GM12864 (cell line): ENCODE measurements around the gene DPYSL4.

Experiments used
- DNase-seq: peaks from one replicate; pipeline ENCODE4 v3.0.0-alpha.2; 2011; ENCODE audit warnings: low read depth
- H3K4me3 ChIP-seq: 2 replicates; pipeline ENCODE4 v1.5.1; 2011; ENCODE audit warnings: mild to moderate bottlenecking, low read depth, low read length, control low read depth
- TF ChIP-seq, protein P1 (sequence below): IDR thresholded peaks from 2 replicates; pipeline ENCODE4 v1.5.1; 2011; ENCODE audit warnings: low read depth, mild to moderate bottlenecking, moderate library complexity, low read length, control low read depth, inconsistent platforms; ENCODE audit errors: missing control alignments

Gene DPYSL4

DNA sequence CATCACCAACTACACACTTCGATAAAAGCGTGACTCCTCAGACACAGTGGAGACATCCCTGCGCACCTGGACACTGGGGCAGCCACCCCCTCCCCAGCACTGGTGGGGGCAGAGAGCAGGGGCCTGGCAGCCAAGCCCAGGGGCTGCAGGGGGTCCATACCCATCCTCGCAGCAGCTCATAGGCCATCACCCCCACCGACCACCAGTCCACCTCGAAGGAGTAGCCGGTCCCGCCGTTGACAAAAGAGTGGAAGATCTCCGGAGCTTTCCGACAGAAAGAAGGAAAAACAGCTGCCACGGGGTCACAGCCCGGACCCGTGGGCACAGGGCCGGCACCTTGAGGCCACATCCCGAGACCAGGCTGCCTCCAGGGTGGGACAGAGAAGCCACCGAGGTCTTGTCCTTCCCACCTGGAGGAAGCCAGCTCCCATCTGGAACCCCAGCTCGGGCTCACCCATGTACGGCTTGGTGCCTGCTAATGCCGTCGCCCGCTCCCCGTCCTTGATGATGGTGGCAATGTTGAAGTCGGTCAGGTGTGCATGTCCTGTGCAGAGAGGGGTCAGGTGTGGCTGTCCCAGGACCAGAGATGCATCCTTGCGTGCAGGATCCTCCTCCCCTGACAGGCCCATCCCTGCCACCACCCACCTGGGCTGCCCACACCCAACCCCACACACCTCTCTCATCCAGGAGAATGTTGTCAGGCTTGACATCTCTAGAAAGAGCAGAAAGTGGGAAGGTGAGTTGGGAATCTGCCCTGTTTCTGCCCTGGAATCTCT, 38.5 kb downstream of the DPYSL4 start:
- TF ChIP-seq, protein P1, sequence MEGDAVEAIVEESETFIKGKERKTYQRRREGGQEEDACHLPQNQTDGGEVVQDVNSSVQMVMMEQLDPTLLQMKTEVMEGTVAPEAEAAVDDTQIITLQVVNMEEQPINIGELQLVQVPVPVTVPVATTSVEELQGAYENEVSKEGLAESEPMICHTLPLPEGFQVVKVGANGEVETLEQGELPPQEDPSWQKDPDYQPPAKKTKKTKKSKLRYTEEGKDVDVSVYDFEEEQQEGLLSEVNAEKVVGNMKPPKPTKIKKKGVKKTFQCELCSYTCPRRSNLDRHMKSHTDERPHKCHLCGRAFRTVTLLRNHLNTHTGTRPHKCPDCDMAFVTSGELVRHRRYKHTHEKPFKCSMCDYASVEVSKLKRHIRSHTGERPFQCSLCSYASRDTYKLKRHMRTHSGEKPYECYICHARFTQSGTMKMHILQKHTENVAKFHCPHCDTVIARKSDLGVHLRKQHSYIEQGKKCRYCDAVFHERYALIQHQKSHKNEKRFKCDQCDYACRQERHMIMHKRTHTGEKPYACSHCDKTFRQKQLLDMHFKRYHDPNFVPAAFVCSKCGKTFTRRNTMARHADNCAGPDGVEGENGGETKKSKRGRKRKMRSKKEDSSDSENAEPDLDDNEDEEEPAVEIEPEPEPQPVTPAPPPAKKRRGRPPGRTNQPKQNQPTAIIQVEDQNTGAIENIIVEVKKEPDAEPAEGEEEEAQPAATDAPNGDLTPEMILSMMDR, result no peak
- H3K4me3 ChIP-seq, result no peak overlapping the region
- DNase-seq, result no peak

DNA sequence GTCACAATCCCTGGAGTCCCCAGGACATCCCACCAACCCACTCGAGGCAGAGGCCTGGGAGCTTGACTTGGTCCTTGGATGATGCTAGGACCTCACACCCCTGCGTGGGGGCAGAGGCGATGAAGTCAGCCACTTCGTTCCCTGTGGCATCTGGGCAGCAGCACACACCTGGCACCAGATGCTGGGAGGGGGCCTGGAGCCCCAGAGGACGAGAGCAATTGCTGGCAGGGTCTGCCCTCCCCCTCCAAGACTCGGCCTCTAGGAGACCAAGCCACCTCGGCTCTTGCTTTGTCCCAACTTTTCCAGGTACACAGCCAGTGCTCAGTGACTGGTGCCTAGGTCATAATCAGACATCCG, 39.1 kb downstream of the DPYSL4 start:
- no peak for DNase-seq
- H3K4me3 ChIP-seq, result no peak overlapping the region
- TF ChIP-seq, protein P1, result no peak

DNA sequence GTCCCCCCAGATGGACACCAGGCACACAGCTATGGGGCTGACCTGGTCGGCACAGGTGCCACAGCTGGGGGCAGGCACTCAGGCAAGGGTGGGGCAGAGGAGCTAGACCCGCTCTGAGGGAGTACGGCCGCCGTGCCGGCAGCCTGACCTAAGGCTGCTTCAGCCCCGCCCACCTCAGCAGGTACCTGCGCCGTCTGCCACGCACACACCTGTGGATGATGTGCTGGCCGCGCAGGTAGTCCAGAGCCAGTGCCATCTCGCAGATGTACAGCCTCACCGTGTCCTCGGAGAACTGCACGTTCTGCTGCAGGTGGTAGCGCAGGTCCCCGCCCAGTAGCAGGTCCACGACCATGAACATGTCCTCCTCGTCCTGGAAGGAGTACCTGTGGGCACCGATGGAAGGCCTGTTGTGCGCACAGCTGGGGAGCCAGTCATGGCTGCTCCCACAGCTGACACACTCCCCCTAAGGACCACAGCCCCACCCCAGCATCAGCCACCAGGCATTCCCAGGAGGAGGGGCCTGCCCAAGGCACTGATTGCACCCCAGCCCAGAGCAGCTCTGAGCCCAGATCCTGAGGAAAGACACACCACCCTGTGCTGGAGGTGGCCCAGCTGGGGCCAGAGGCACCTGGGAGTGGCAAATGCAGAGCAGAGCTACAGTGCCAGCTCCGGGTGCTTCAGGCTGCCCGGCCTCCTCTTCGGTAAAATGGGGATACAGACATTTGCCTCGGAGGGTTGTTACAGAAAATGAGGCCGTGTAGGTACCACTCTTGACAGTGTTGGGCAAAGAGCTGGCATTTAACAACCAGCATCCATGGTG, 40.0 kb downstream of the DPYSL4 start:
- no peak for DNase-seq
- TF ChIP-seq, protein P1, result no peak
- H3K4me3 ChIP-seq, result no peak overlapping the region

DNA sequence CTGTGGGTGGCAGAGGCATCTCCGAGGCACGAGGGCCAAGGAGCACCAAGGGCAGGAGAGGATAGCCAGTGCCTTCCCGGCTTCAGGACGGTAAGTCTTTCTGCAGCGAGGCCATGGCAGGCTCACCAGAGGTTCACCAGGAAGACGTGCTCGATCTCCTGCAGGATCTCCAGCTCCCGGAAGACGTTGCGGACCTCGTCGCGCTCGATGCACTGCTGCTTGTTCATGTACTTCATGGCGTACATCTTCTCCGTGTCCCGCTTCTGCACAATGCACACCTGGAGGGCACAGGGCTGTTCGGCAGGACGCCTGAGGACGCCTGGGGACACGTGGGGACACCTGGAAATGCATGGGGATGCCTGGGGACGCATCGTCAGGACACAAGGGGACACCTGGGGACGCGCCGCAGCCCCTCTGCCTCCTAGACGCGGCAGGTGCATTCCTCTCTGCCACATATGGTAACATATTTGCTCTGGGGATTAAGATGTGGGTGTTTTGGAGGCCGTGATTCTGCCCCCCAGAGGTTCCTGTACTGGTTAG, 41.2 kb downstream of the DPYSL4 start:
- TF ChIP-seq, protein P1, result no peak
- H3K4me3 ChIP-seq, result no peak overlapping the region
- DNase-seq, result no peak

DNA sequence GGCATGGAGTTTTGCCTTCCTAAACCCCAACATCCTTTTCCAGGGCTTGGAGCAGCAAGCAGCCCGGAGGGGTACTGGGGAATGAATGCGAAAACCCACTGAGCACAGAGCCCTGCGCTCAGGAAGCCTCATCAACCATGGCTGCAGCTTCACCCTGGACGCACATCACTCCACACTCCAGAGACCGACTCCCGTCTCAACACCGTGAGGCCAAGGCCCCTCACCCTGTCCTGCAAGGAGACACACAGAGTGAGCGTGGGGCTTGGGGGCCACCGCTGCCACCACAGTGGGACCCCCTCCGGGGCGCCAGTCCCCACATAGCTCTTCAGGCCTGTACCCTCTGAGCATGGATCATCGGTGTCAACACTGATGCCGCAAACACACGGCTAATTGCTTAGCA, 41.9 kb downstream of the DPYSL4 start:
- no peak for DNase-seq
- H3K4me3 ChIP-seq, result no peak overlapping the region
- TF ChIP-seq, protein P1, result no peak

DNA sequence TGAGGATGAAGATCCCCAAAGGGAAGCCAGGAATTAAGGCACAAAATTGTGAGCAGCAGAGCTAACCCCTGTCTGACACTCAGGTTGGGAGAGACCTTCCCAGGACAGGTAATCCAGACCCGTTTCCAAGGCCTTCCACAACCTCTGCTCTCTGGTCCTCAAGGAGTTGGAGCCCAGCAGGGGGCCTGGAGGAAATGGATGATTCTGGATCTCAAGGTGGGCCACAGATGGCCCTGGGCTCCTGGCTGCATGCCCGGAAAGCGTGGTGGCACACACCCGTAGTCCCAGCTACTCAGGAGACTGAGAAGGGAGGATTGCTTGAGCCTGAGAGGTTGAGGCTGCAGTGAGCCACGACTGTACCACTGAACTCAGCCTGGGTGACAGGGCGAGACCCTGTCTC, 42.3 kb downstream of the DPYSL4 start:
- no peak for DNase-seq
- no peak overlapping the region for H3K4me3 ChIP-seq
- TF ChIP-seq, protein P1, result no peak
